NT2/D1 (cell line): Measurements from ENCODE around the gene PHACTR2.

Source experiments
- DNase-seq: peaks from one replicate; pipeline ENCODE4 v3.0.0-alpha.2; 2011; ENCODE audit warnings: low read depth, low spot score
- H3K27me3 ChIP-seq: 2 replicates; pipeline ENCODE4 v1.6.0; 2011; ENCODE audit warnings: mild to moderate bottlenecking; ENCODE audit not compliant: insufficient read length, insufficient read depth
- H3K36me3 ChIP-seq: 2 replicates; pipeline ENCODE4 v1.6.1; 2011; ENCODE audit warnings: mild to moderate bottlenecking, low read length, mixed read lengths; ENCODE audit not compliant: insufficient read depth, insufficient read length
- H3K4me1 ChIP-seq: 2 replicates; pipeline ENCODE4 v1.5.1; 2011; ENCODE audit not compliant: insufficient read depth, insufficient read length
- H3K4me3 ChIP-seq: 2 replicates; pipeline ENCODE4 v1.5.1; 2011; ENCODE audit warnings: low read depth; ENCODE audit not compliant: insufficient read length
- H3K9ac ChIP-seq: 2 replicates; pipeline ENCODE4 v1.6.0; 2011; ENCODE audit warnings: low read depth; ENCODE audit not compliant: insufficient read length
- H3K9me3 ChIP-seq: 2 replicates; pipeline ENCODE4 v1.5.1; 2011; ENCODE audit warnings: mild to moderate bottlenecking, low read length; ENCODE audit not compliant: insufficient read depth
- SUZ12 ChIP-seq: IDR thresholded peaks from 2 replicates; pipeline ENCODE4 v1.6.1; 2011; ENCODE audit not compliant: insufficient read length, insufficient read depth; ENCODE audit errors: extremely low read depth
- YY1 ChIP-seq: IDR thresholded peaks from 2 replicates; pipeline ENCODE4 v1.6.1; 2011; ENCODE audit not compliant: insufficient read length, insufficient read depth
- ZNF274 ChIP-seq: IDR thresholded peaks from 2 replicates; pipeline ENCODE4 v1.6.1; 2011; ENCODE audit warnings: mild to moderate bottlenecking, low read depth, low read length

The PHACTR2 gene

GRCh38 chr6:143739341-143739851 is 61.6 kb downstream of the PHACTR2 start:
- TF ChIP-seq ZNF274 (no peak), YY1 (no peak), SUZ12 (no peak)
- no peaks in the 10 kb centered on the region for H3K36me3 ChIP-seq
- no peak overlapping the region for H3K9ac ChIP-seq
- DNase-seq = no peak
- peaks cover 6% of the 10 kb centered on the region for H3K27me3 ChIP-seq
- no peaks in the 10 kb centered on the region for H3K9me3 ChIP-seq
- no peak overlapping the region for H3K4me3 ChIP-seq
- peaks cover 1% of the 10 kb centered on the region for H3K4me1 ChIP-seq

GRCh38 chr6:143740213-143740612 is 62.4 kb downstream of the PHACTR2 start:
- Histone ChIP-seq H3K4me1 (peaks cover 3% of the 10 kb centered on the region), H3K9ac (no peak overlapping the region), H3K4me3 (no peak overlapping the region), H3K9me3 (no peaks in the 10 kb centered on the region), H3K36me3 (no peaks in the 10 kb centered on the region), H3K27me3 (peaks cover 14% of the 10 kb centered on the region)
- TF ChIP-seq YY1 (no peak), SUZ12 (no peak), ZNF274 (no peak)
- no peak for DNase-seq

GRCh38 chr6:143741480-143741879 is 63.7 kb downstream of the PHACTR2 start:
- Histone ChIP-seq H3K9ac (no peak overlapping the region), H3K9me3 (no peaks in the 10 kb centered on the region), H3K4me1 (peaks cover 6% of the 10 kb centered on the region), H3K4me3 (no peak overlapping the region), H3K27me3 (peaks cover 21% of the 10 kb centered on the region), H3K36me3 (no peaks in the 10 kb centered on the region)
- TF ChIP-seq SUZ12 (no peak), YY1 (no peak), ZNF274 (no peak)
- DNase-seq = no peak

GRCh38 chr6:143742070-143742954 is 64.5 kb downstream of the PHACTR2 start:
- peaks cover 24% of the 10 kb centered on the region for H3K27me3 ChIP-seq
- no peak overlapping the region for H3K9ac ChIP-seq
- no peaks in the 10 kb centered on the region for H3K36me3 ChIP-seq
- H3K9me3 ChIP-seq = no peaks in the 10 kb centered on the region
- TF ChIP-seq YY1 (no peak), SUZ12 (no peak), ZNF274 (no peak)
- no peak for DNase-seq
- H3K4me1 ChIP-seq = peaks cover 6% of the 10 kb centered on the region
- H3K4me3 ChIP-seq = no peak overlapping the region

- Histone ChIP-seq H3K4me3 (no peak overlapping the region), H3K9ac (no peak overlapping the region), H3K9me3 (no peaks in the 10 kb centered on the region), H3K27me3 (peaks cover 30% of the 10 kb centered on the region), H3K4me1 (peaks cover 6% of the 10 kb centered on the region), H3K36me3 (no peaks in the 10 kb centered on the region)
- no peak for TF ChIP-seq SUZ12
- TF ChIP-seq YY1 = no peak
- no peak for TF ChIP-seq ZNF274
- DNase-seq = no peak
These were observed 65.1 kb downstream of the PHACTR2 start for GRCh38 chr6:143742955-143743255.

- Histone ChIP-seq H3K9me3 (no peaks in the 10 kb centered on the region), H3K36me3 (no peaks in the 10 kb centered on the region), H3K4me1 (peaks cover 6% of the 10 kb centered on the region), H3K27me3 (peaks cover 36% of the 10 kb centered on the region), H3K9ac (no peak overlapping the region), H3K4me3 (no peak overlapping the region)
- TF ChIP-seq SUZ12 = no peak
- no peak for TF ChIP-seq ZNF274
- no peak for TF ChIP-seq YY1
- DNase-seq = no peak
These were observed 65.8 kb downstream of the PHACTR2 start for GRCh38 chr6:143743301-143744166.

GRCh38 chr6:143744551-143745165 is 66.9 kb downstream of the PHACTR2 start:
- no peak for TF ChIP-seq SUZ12
- TF ChIP-seq ZNF274 = no peak
- no peak for TF ChIP-seq YY1
- DNase-seq = no peak
- Histone ChIP-seq H3K36me3 (no peaks in the 10 kb centered on the region), H3K9me3 (no peaks in the 10 kb centered on the region), H3K9ac (no peak overlapping the region), H3K4me3 (no peak overlapping the region), H3K4me1 (peaks cover 6% of the 10 kb centered on the region), H3K27me3 (peaks cover 45% of the 10 kb centered on the region)
